GM18520 (cell line): Measurements from ENCODE around the gene PLA2G7.
"Not testable (repeated sequence)": the region's sequence is repeated elsewhere in the genome, so short reads cannot be mapped to it uniquely, and the experiment has no call there.

Experiments used
- ATAC-seq: cut with Tn5 transposase; IDR thresholded peaks from one replicate; pipeline ENCODE4 v1.9.1; 2021; ENCODE audit not compliant: unreplicated experiment

Gene PLA2G7

GRCh38 chr6:46734867-46735719, at the start of gene PLA2G7:
Gene PLA2G7 (minus strand): TSS chr6:46735375. CDS start chr6:46722891, 12,484 bp downstream.
- ATAC-seq = no peak

- ATAC-seq = no peak
Measured at GRCh38 chr6:46784535-46784934, 49.4 kb upstream of the PLA2G7 start.

GRCh38 chr6:46781478-46782378, 46.6 kb upstream of the PLA2G7 start:
- no peak for ATAC-seq

- no peak for ATAC-seq
Measured at GRCh38 chr6:46777476-46778346, 42.5 kb upstream of the PLA2G7 start.

- no peak for ATAC-seq
Measured at GRCh38 chr6:46776070-46776712, 41.0 kb upstream of the PLA2G7 start.

GRCh38 chr6:46774736-46775135, 39.6 kb upstream of the PLA2G7 start:
- ATAC-seq = not testable (repeated sequence)

- ATAC-seq = no peak
Measured at GRCh38 chr6:46773201-46773855, 38.2 kb upstream of the PLA2G7 start.

- ATAC-seq = no peak
Measured at GRCh38 chr6:46772762-46773161, 37.6 kb upstream of the PLA2G7 start.

- ATAC-seq = no peak
Measured at GRCh38 chr6:46772016-46772415, 36.8 kb upstream of the PLA2G7 start.

- ATAC-seq = no peak
Measured at GRCh38 chr6:46764961-46765360, 29.8 kb upstream of the PLA2G7 start.

GRCh38 chr6:46764280-46764679, 29.1 kb upstream of the PLA2G7 start:
- not testable (repeated sequence) for ATAC-seq

GRCh38 chr6:46763466-46763865, 28.3 kb upstream of the PLA2G7 start:
- no peak for ATAC-seq

GRCh38 chr6:46760925-46761324, 25.8 kb upstream of the PLA2G7 start:
- no peak for ATAC-seq

- no peak for ATAC-seq
Measured at GRCh38 chr6:46758960-46759753, 24.0 kb upstream of the PLA2G7 start.

- ATAC-seq = no peak
Measured at GRCh38 chr6:46757214-46757596, 22.0 kb upstream of the PLA2G7 start.

GRCh38 chr6:46756469-46757213, 21.5 kb upstream of the PLA2G7 start:
- ATAC-seq = no peak

- no peak for ATAC-seq
Measured at GRCh38 chr6:46755865-46756264, 20.7 kb upstream of the PLA2G7 start.

GRCh38 chr6:46751658-46752057, 16.5 kb upstream of the PLA2G7 start:
- ATAC-seq = no peak
